WTC11 (cell line): ENCODE measurements around the gene SYTL2. TPM values are rescaled to one million over a fixed set of nuclear protein-coding genes. Genes with fewer than 3 reads are reported as not detected.

ENCODE experiments used
- ATAC-seq: fragments of 200-7000 bp; cut with Tn5 transposase; 2 replicates; pipeline ENCODE4 v1.10.0; 2021; ENCODE audit warnings: mild to moderate bottlenecking, moderate library complexity
- CTCF ChIA-PET: fragments of 300-600 bp; sonication (Branson Sonifier 250); formaldehyde crosslinking; loops from one replicate; lab custom pipeline; 2021; ENCODE audit warnings: antibody characterized with exemption; lab: Charles Lee
- POLR2A ChIA-PET: fragments of 350-600 bp; sonication (Branson Sonifier 250); formaldehyde crosslinking; loops from one replicate; lab custom pipeline; 2021; ENCODE audit warnings: antibody characterized with exemption; lab: Charles Lee
- DNase-seq: peaks from one replicate; pipeline ENCODE4 v3.0.0; 2021; ENCODE audit warnings: low spot score
- H3K27ac Mint-ChIP-seq: 2 replicates; pipeline ENCODE4 v1.8.0; 2021; ENCODE audit warnings: mixed read lengths
- H3K27me3 Mint-ChIP-seq: 2 replicates; pipeline ENCODE4 v1.8.0; 2021; ENCODE audit warnings: low read depth, mild to moderate bottlenecking, moderate library complexity, mixed read lengths
- H3K36me3 Mint-ChIP-seq: 2 replicates; pipeline ENCODE4 v1.8.0; 2021; ENCODE audit warnings: mixed read lengths
- H3K4me1 Mint-ChIP-seq: 2 replicates; pipeline ENCODE4 v1.8.0; 2022; ENCODE audit warnings: mixed read lengths
- H3K4me3 Mint-ChIP-seq: 2 replicates; pipeline ENCODE4 v1.8.0; 2021; ENCODE audit warnings: mild to moderate bottlenecking, moderate library complexity, mixed read lengths
- H3K9me3 Mint-ChIP-seq: 2 replicates; pipeline ENCODE4 v1.8.0; 2021; ENCODE audit warnings: mixed read lengths
- ATF2 ChIP-seq: sonication (generic); formaldehyde crosslinking; IDR thresholded peaks from 2 replicates; pipeline ENCODE4 v1.8.1; 2022; ENCODE audit warnings: low read depth, missing genetic modification reagents, borderline replicate concordance
- CDX4 ChIP-seq: fragments of 250-450 bp; sonication (Bioruptor Pico); IDR thresholded peaks from 2 replicates; pipeline ENCODE4 v1.9.0; 2021; ENCODE audit warnings: moderate library complexity, mild to moderate bottlenecking, inconsistent platforms, borderline replicate concordance
- CREB1 ChIP-seq: sonication (generic); formaldehyde crosslinking; IDR thresholded peaks from 2 replicates; pipeline ENCODE4 v1.8.0; 2023; ENCODE audit warnings: mild to moderate bottlenecking, missing genetic modification reagents
- ESRRA ChIP-seq: sonication (generic); formaldehyde crosslinking; IDR thresholded peaks from 2 replicates; pipeline ENCODE4 v1.8.1; 2022; ENCODE audit warnings: mild to moderate bottlenecking, missing genetic modification reagents, borderline replicate concordance
- FOXJ3 ChIP-seq: sonication (generic); formaldehyde crosslinking; IDR thresholded peaks from 2 replicates; pipeline ENCODE4 v1.9.0; 2021; ENCODE audit warnings: missing genetic modification reagents, mild to moderate bottlenecking, borderline replicate concordance
- IRF2 ChIP-seq: sonication (generic); formaldehyde crosslinking; IDR thresholded peaks from 2 replicates; pipeline ENCODE4 v1.8.0; 2022; ENCODE audit warnings: low read depth, missing genetic modification reagents, borderline replicate concordance
- NFYB ChIP-seq: sonication (generic); formaldehyde crosslinking; conservative IDR thresholded peaks from 2 replicates; pipeline ENCODE4 v1.8.0; 2022; ENCODE audit warnings: low read depth, missing genetic modification reagents
- NR1H2 ChIP-seq: sonication (generic); formaldehyde crosslinking; IDR thresholded peaks from 2 replicates; pipeline ENCODE4 v1.9.0; 2021; ENCODE audit warnings: mild to moderate bottlenecking, moderate library complexity, missing genetic modification reagents
- STAT6 ChIP-seq: sonication (generic); formaldehyde crosslinking; conservative IDR thresholded peaks from 2 replicates; pipeline ENCODE4 v1.8.1; 2023; ENCODE audit warnings: mild to moderate bottlenecking, low read depth, missing genetic modification reagents, moderate library complexity
- TEAD4 ChIP-seq: sonication (generic); formaldehyde crosslinking; IDR thresholded peaks from 2 replicates; pipeline ENCODE4 v1.8.0; 2022; ENCODE audit warnings: mild to moderate bottlenecking, missing genetic modification reagents
- ZBTB43 ChIP-seq: sonication (generic); formaldehyde crosslinking; IDR thresholded peaks from 2 replicates; pipeline ENCODE4 v1.8.1; 2023; ENCODE audit warnings: mild to moderate bottlenecking, missing genetic modification reagents
- ZNF219 ChIP-seq: sonication (generic); formaldehyde crosslinking; IDR thresholded peaks from 2 replicates; pipeline ENCODE4 v1.8.0; 2023; ENCODE audit warnings: missing genetic modification reagents, mild to moderate bottlenecking, borderline replicate concordance
- ZNF423 ChIP-seq: fragments of 250-450 bp; sonication (Bioruptor Pico); IDR thresholded peaks from 2 replicates; pipeline ENCODE4 v2.1.2; 2022; ENCODE audit warnings: mild to moderate bottlenecking, moderate library complexity
- total RNA-seq: library from RNA; stranded (reverse); gene quantifications from 3 replicates; pipeline ENCODE4 v1.2.3, GENCODE V29; 2021
- TF ChIP-seq, protein P1 (sequence below): sonication (generic); formaldehyde crosslinking; IDR thresholded peaks from 2 replicates; pipeline ENCODE4 v1.8.1; 2023; ENCODE audit warnings: mild to moderate bottlenecking, missing genetic modification reagents, moderate library complexity
- TF ChIP-seq, protein P2 (sequence below): fragments of 250-450 bp; sonication (Bioruptor Pico); conservative IDR thresholded peaks from 2 replicates; pipeline ENCODE4 v1.9.0; 2021; ENCODE audit warnings: mild to moderate bottlenecking
- TF ChIP-seq, protein P3 (sequence below): sonication (generic); formaldehyde crosslinking; IDR thresholded peaks from 2 replicates; pipeline ENCODE4 v1.8.0; 2022; ENCODE audit warnings: mild to moderate bottlenecking, missing genetic modification reagents

Gene SYTL2
- total RNA-seq, 1 experiment from 2014 or later: 7.1 TPM

DNA sequence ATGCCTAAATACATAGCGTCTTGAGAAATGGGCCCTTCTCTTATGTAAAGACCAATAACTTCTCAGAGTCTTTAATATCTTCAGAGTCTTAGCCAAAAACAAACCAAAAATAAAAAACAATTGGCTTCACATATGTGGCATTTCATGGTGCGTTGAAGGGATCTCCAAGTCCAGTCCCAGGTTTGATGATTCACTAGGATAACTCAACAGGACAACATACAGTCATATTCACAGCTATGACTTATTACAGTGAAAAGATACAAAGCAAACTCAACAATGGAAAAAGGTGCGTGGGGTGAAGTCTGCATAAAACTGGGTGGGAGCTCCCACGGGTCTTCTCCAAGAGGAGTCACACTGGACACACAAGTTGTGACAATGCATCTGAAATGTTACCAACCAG lies 12.6 kb downstream of the SYTL2 start (continued):
- TF ChIP-seq STAT6 (CRISPR knock-in tag) (no peak), NFYB (CRISPR knock-in tag) (no peak), ESRRA (no peak)
- TF ChIP-seq, all 79 proteins: peak for 0

- peaks cover 3% of the 10 kb centered on the region; the same call in 1 of the 2 replicates for H3K9me3 Mint-ChIP-seq
- no peak overlapping the region for H3K4me3 Mint-ChIP-seq
- ChIA-PET POLR2A (no interaction called here), CTCF (interaction anchor here (0.8 to 1.1 kb wide), 2 partner anchors 76 to 101 kb away, joined by 3 read pairs; no protein-coding TSS in a partner anchor)
- peaks cover 2% of the 10 kb centered on the region; the same call in 1 of the 2 replicates for H3K4me1 Mint-ChIP-seq
- ATAC-seq: no peak; the same call in 1 of the 2 replicates
- DNase-seq: no peak
- H3K27ac Mint-ChIP-seq: no peak overlapping the region
- H3K36me3 Mint-ChIP-seq: no peaks in the 10 kb centered on the region
- TF ChIP-seq CREB1 (CRISPR knock-in tag) (no peak), NR1H2 (CRISPR knock-in tag) (no peak), TEAD4 (CRISPR knock-in tag) (no peak), ATF2 (CRISPR knock-in tag) (no peak), FOXJ3 (CRISPR knock-in tag) (no peak), ESRRA (no peak), IRF2 (CRISPR knock-in tag) (no peak), ZNF423 (no peak), CDX4 (CRISPR knock-in tag) (no peak), ZBTB43 (CRISPR knock-in tag) (no peak), ZNF219 (no peak)
- TF ChIP-seq, protein P1, sequence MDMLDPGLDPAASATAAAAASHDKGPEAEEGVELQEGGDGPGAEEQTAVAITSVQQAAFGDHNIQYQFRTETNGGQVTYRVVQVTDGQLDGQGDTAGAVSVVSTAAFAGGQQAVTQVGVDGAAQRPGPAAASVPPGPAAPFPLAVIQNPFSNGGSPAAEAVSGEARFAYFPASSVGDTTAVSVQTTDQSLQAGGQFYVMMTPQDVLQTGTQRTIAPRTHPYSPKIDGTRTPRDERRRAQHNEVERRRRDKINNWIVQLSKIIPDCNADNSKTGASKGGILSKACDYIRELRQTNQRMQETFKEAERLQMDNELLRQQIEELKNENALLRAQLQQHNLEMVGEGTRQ: no peak
- TF ChIP-seq, protein P2, sequence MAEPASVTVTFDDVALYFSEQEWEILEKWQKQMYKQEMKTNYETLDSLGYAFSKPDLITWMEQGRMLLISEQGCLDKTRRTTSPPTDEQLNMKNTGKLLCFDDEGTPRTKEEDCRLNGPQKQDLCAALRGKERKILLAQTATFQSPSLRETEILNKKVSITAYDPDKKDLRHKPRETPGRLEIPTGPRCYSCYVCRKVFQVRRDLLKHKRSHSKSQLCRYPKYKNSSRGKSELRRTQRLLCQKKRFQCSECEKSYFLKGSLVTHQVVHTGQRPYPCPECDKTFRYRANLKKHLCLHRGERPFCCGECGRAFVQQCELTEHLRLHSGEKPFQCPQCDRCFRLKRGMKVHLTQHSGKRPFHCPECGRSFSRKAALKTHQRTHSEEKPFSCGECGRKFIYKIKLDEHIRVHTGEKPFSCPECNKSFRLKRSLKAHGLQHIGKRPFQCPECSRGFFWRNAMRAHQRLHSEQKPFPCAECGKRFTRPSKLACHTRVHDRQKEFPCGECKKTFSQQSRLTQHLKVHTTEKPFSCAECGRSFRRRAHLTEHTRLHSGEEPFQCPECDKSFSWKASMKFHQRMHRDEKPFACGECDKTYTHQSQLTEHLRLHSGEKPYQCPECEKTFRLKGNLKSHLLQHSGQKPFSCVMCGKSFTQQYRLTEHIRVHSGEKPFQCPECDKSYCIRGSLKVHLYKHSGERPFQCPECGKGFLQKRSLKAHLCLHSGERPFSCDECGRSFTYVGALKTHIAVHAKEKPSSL (CRISPR knock-in tag): no peak
- TF ChIP-seq, protein P3, sequence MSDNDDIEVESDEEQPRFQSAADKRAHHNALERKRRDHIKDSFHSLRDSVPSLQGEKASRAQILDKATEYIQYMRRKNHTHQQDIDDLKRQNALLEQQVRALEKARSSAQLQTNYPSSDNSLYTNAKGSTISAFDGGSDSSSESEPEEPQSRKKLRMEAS: no peak
- no peaks in the 10 kb centered on the region for H3K27me3 Mint-ChIP-seq
Measured at GRCh38 chr11:85795712-85796487, 15.0 kb downstream of the SYTL2 start.
